ENCODE measurements around the gene FRMD8. TPM values are rescaled to one million over a fixed set of nuclear protein-coding genes. Genes with fewer than 3 reads are reported as not detected.

The FRMD8 gene
- total and polyA plus RNA-seq, 9 of the 15 experiments (the other 6 are each of a cell fraction or from before 2014, with no cell fraction given), result 4.5 to 54.5 (median 15.8) TPM

DNA sequence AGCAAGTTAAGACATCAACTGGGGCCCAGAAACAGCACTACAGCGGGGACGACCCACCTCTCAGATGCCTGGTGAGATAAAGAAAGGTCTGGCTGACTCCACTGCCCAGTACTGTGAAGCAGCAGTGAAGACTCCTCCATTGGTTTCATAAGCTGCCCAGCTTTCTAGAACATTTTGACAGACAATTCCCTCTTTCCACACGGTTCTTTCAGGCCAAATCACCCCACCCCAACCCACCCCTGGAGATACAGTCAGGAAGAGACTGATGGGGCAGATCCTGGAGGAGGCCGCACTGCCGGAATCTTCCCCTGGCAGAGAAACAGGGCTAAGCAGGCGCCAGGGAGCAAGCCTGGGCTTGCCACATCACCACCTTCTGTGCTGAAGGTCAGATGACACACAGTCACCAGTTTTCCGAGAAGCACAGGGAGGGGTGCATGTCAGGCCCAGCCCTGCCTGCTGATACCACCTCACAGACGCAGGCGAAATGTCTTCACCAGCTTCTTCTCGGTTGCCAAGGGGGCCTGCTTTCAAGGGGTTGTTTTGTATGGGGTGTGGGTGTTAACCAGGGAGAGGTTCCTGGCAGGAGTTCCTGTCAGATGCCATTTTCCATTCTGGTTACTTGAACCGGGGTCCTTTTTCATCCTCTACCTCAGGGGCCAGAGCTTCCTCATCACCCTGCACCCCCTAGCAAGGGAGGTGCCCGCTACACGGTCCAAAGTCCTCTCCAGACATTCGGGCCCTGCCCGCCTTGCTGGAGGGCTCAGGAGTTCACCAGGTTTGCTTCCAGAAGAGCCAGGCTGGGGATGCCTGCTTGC is 34.7 kb downstream of the FRMD8 start (continued):
- TF ChIP-seq TRIM25 (IDR thresholded peaks at IDR 0.05; ENCODE audit: borderline replicate concordance) (no peak), CTCF (IDR thresholded peaks at IDR 0.05 in 2 of 3, conservative IDR thresholded peaks at IDR 0.05 in 1 of 3; ENCODE audit: insufficient read depth in 2 of 3, low read depth in 1 of 3, low read length in 3 of 3) (no peak), SIX5 (IDR thresholded peaks at IDR 0.05; ENCODE audit: borderline replicate concordance in 1 of 2, insufficient read depth in 1 of 2, low read depth in 1 of 2, low read length in 2 of 2) (no peak), KAT8 (IDR thresholded peaks at IDR 0.05; ENCODE audit: low read depth) (no peak), YBX1 (IDR thresholded peaks at IDR 0.05) (no peak), CC2D1A (IDR thresholded peaks at IDR 0.05) (no peak), NFATC3 (IDR thresholded peaks at IDR 0.05) (no peak), NCOA4 (IDR thresholded peaks at IDR 0.05; ENCODE audit: partially characterized antibody) (no peak), CCAR2 (IDR thresholded peaks at IDR 0.05; ENCODE audit: low read depth, low read length) (no peak), NFIX (CRISPR knock-in tag; IDR thresholded peaks at IDR 0.05; ENCODE audit: low read depth) (no peak), BCOR (IDR thresholded peaks at IDR 0.05) (no peak), YY1 (IDR thresholded peaks at IDR 0.05; ENCODE audit: borderline replicate concordance in 1 of 3, control insufficient read depth in 1 of 3, extremely low read depth in 1 of 3, insufficient read depth in 3 of 3, insufficient read length in 1 of 3, insufficient replicate concordance in 2 of 3, low read depth in 1 of 3, low read length in 2 of 3) (no peak), BRD4 (IDR thresholded peaks at IDR 0.05) (peak; percentile 24; the same call in 1 of the 2 replicates), MBD1 (CRISPR knock-in tag; IDR thresholded peaks at IDR 0.05) (no peak), EP300 (IDR thresholded peaks at IDR 0.05; ENCODE audit: low read length) (peak; percentile 81), ZBTB7A (IDR thresholded peaks at IDR 0.05; ENCODE audit: borderline replicate concordance, control insufficient read depth, low read depth, low read length) (0 out of 2 replicates have a peak, but pooled peaks have one; percentile 15), SMARCC2 (IDR thresholded peaks at IDR 0.05; ENCODE audit: low read depth) (no peak)
- TF ChIP-seq, protein P1, sequence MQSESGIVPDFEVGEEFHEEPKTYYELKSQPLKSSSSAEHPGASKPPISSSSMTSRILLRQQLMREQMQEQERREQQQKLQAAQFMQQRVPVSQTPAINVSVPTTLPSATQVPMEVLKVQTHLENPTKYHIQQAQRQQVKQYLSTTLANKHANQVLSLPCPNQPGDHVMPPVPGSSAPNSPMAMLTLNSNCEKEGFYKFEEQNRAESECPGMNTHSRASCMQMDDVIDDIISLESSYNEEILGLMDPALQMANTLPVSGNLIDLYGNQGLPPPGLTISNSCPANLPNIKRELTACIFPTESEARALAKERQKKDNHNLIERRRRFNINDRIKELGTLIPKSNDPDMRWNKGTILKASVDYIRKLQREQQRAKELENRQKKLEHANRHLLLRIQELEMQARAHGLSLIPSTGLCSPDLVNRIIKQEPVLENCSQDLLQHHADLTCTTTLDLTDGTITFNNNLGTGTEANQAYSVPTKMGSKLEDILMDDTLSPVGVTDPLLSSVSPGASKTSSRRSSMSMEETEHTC (IDR thresholded peaks at IDR 0.05), result peak; percentile 91
- TF ChIP-seq, protein P2, sequence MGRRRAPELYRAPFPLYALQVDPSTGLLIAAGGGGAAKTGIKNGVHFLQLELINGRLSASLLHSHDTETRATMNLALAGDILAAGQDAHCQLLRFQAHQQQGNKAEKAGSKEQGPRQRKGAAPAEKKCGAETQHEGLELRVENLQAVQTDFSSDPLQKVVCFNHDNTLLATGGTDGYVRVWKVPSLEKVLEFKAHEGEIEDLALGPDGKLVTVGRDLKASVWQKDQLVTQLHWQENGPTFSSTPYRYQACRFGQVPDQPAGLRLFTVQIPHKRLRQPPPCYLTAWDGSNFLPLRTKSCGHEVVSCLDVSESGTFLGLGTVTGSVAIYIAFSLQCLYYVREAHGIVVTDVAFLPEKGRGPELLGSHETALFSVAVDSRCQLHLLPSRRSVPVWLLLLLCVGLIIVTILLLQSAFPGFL (CRISPR knock-in tag; IDR thresholded peaks at IDR 0.05), result no peak

Measured in K562 (cell line).